ENCODE measurements around the gene FNDC3B.

DNA sequence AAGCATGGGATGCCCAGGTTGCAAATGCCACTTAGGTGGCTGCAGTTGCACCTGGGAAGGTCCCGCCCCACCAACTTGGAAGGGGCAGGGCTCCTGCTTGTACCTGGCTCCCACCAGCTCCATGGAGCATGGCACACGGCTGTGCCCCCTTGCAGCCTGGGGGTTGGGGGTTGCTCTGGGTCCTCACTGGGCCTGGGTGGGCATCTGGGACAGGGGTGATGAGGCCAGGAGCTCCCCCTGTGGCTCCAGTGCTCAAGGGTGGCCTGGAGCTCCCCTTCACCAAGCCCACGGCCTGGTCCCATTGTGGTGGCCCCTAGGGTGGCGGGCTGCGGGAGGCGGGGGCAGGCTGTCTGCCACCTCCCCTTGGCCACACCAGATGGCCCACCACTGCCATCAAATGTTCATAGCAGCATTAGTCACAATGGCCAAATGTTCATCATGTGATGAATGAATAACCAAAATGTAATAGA, 372.1 kb downstream of the FNDC3B start:
- TF ChIP-seq CTCF (IDR thresholded peaks at IDR 0.05) (no peak), POLR2A (IDR thresholded peaks at IDR 0.05) (no peak), EP300 (IDR thresholded peaks at IDR 0.05) (no peak)

Measured in suprapubic skin (tissue), 3 donors.